Uterus (tissue), 4 donors: ENCODE results near the gene TCF3. TPM values are rescaled to one million over a fixed set of nuclear protein-coding genes. Genes with fewer than 3 reads are reported as not detected.

ENCODE experiments used
- DNase-seq, 2 donors: peaks; one replicate each; pipeline ENCODE4 v3.0.0-alpha.2; 2019 to 2020
- H3K27ac ChIP-seq, 2 donors: fragments of 200-600 bp; sonication (generic); 1 replicate in 1 of 2; 2 replicates in 1 of 2; pipeline ENCODE4 v1.5.1; 2016 to 2018
- H3K27me3 ChIP-seq, 2 donors: fragments of 200-600 bp; sonication (generic); one replicate each; pipeline ENCODE4 v1.5.1; 2018 to 2019; ENCODE audit warnings: control low read depth in 1 of 2
- H3K36me3 ChIP-seq, 2 donors: fragments of 200-600 bp; sonication (generic); one replicate each; pipeline ENCODE4 v1.5.1; 2019; ENCODE audit warnings: control low read depth in 1 of 2
- H3K4me1 ChIP-seq, 2 donors: fragments of 200-600 bp; sonication (generic); one replicate each; pipeline ENCODE4 v1.5.1; 2018 to 2019; ENCODE audit warnings: control low read depth in 1 of 2
- H3K4me3 ChIP-seq, 2 donors: fragments of 200-600 bp; sonication (generic); 1 replicate in 1 of 2; 2 replicates in 1 of 2; pipeline ENCODE4 v1.5.1; 2018 to 2019; ENCODE audit warnings: mild to moderate bottlenecking in 1 of 2
- H3K9me3 ChIP-seq, 2 donors: fragments of 200-600 bp; sonication (generic); one replicate each; pipeline ENCODE4 v1.5.1; 2019; ENCODE audit warnings: control low read depth in 1 of 2
- POLR2A ChIP-seq, 2 donors: fragments of 450-650 bp; IDR thresholded peaks; one replicate each; pipeline ENCODE4 v1.6.1; 2016; ENCODE audit warnings: antibody characterized with exemption in 2 of 2, mild to moderate bottlenecking in 1 of 2, moderate library complexity in 1 of 2
- intact Hi-C: fragments of 100-400 bp; cut with DNase I; formaldehyde crosslinking; loops from one replicate; pipeline ENCODE4 v1.15.1; 2023; ENCODE audit warnings: low total_unique reads
- total RNA-seq, 4 donors: library from RNA; depleted of rRNA in 3 of 4; stranded (reverse); fragments of >200 nt in 3 of 4; gene quantifications; one replicate each; pipeline versions ENCODE4 v1.1.0 to v1.2.4, GENCODE V29; 2014 to 2023
- TF ChIP-seq, protein P1 (sequence below), 4 experiments: fragments of 200-600 bp in 2 of 4; fragments of 450-650 bp in 2 of 4; sonication (generic) in 2 of 4; IDR thresholded peaks; one replicate each; pipeline ENCODE4 v1.5.1; 2016 to 2019; ENCODE audit warnings: antibody characterized with exemption in 4 of 4, mild to moderate bottlenecking in 2 of 4, moderate library complexity in 1 of 4
- donor health status: DM: yes; HTN: yes; CAD: no.

TCF3 gene
- total RNA-seq, 4 donors from 2014 or later: 15.6 to 132 (median 65.7) TPM

DNA sequence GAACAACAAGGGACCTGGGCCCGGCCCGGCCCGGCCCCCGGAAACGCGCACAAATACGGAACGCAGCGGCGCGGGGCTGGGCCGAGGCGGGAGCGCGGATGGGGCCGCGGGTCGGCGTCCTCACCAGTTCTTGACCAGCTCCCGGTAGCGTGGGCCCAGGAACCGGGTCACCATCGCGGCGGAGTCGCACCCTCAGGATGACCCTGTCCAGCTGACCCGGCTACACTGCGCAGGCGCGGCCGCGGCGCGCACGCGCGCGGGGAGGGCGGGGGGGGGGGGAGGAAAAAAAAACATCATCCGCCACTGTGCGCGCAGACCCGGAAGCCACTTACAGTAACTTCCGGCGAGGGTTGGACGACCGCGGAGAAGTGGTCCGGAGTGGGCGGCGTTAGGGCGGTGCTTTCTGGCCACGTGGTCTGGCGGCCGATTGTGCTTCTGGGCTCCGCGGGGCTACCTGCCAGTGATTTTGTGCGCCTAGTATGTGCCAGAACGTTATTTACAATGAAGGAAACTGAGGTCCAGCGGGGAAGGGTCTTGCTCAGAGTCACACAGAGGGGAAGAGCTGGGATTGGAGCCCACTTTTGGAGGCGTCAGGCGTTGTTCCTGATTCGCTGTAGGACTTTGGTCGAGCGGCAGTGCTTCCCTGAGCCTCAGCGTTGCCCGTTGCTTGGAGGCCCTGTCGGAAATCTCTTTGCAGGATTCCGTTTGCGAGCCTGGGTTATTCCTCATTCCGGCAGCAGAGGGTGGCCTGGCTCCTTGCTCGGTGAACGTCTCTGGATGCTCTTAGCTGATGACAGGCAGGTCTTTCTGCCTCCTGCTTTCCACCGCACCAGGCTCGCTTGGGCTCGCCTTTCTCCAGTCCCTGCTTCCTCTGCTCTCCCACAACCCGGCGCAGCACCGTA is 46.9 kb downstream of the TCF3 start, which contains the start of gene UQCR11:
Gene UQCR11, minus strand, starts transcription at position 227 of the 902 bp plus-strand sequence. Its CDS starts 53 bp downstream, at position 174.
- peak; percentile 95 to 96 for DNase-seq
- Histone ChIP-seq H3K27ac (peak within 1 kb of the TSS; percentile 86 to 95), H3K4me3 (peak within 1 kb of the TSS; percentile 94 to 97), H3K27me3 (no peaks in the 10 kb centered on the region), H3K36me3 (no peaks in the 10 kb centered on the region), H3K4me1 (peaks cover 0 to 4% of the 10 kb centered on the region in 2 donors), H3K9me3 (no peaks in the 10 kb centered on the region)
- intact Hi-C loops: no loop called here
- TF ChIP-seq, protein P1, sequence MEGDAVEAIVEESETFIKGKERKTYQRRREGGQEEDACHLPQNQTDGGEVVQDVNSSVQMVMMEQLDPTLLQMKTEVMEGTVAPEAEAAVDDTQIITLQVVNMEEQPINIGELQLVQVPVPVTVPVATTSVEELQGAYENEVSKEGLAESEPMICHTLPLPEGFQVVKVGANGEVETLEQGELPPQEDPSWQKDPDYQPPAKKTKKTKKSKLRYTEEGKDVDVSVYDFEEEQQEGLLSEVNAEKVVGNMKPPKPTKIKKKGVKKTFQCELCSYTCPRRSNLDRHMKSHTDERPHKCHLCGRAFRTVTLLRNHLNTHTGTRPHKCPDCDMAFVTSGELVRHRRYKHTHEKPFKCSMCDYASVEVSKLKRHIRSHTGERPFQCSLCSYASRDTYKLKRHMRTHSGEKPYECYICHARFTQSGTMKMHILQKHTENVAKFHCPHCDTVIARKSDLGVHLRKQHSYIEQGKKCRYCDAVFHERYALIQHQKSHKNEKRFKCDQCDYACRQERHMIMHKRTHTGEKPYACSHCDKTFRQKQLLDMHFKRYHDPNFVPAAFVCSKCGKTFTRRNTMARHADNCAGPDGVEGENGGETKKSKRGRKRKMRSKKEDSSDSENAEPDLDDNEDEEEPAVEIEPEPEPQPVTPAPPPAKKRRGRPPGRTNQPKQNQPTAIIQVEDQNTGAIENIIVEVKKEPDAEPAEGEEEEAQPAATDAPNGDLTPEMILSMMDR (IDR thresholded peaks at IDR 0.05): peak; percentile 40 to 76 (median 61)
- peak; percentile 46 to 52 for TF ChIP-seq POLR2A (IDR thresholded peaks at IDR 0.05)

DNA sequence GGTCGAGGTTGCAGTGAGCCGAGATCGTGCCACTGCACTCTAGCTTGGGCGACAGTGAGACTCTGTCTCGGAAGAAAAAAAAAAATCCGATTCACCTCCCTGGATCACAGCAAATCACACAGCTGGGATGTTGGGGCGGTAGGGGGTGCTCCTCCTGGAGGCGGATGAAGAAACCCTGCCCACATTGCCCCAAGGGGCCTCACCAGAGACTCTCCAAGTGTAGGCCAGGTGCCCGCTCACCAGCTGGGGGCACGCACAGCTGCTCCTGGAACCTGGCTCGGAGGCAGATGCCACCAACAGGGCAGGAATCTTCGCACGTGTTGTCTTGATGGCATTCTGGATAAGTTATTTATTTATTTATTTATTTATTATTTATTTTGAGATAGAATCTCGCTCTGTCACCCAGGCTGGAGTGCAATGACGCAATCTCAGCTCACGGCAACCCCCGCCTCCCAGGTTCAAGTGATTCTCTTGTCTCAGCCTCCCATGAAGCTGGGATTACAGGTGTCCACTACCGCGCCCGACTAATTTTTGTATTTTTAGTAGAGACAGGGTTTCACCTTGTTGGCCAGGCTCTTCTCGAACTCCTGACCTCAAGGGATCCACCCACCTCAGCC is 50.2 kb downstream of the TCF3 start:
- intact Hi-C loops: no loop called here
- Histone ChIP-seq H3K27ac (no peak overlapping the region), H3K4me1 (peaks cover 0 to 4% of the 10 kb centered on the region in 2 donors), H3K9me3 (no peaks in the 10 kb centered on the region), H3K27me3 (no peaks in the 10 kb centered on the region), H3K36me3 (no peaks in the 10 kb centered on the region), H3K4me3 (no peak overlapping the region)
- DNase-seq: no peak
- no peak for TF ChIP-seq POLR2A (IDR thresholded peaks at IDR 0.05)
- TF ChIP-seq, protein P1 (IDR thresholded peaks at IDR 0.05): no peak

GRCh38 chr19:1601613-1602064 is 50.8 kb downstream of the TCF3 start:
- no peak for DNase-seq
- TF ChIP-seq, protein P1 (IDR thresholded peaks at IDR 0.05): no peak
- no peak for TF ChIP-seq POLR2A (IDR thresholded peaks at IDR 0.05)
- Histone ChIP-seq H3K9me3 (no peaks in the 10 kb centered on the region), H3K4me3 (no peak overlapping the region), H3K36me3 (no peaks in the 10 kb centered on the region), H3K27ac (no peak overlapping the region), H3K4me1 (peaks cover 0 to 4% of the 10 kb centered on the region in 2 donors), H3K27me3 (no peaks in the 10 kb centered on the region)
- intact Hi-C loops: no loop called here

DNA sequence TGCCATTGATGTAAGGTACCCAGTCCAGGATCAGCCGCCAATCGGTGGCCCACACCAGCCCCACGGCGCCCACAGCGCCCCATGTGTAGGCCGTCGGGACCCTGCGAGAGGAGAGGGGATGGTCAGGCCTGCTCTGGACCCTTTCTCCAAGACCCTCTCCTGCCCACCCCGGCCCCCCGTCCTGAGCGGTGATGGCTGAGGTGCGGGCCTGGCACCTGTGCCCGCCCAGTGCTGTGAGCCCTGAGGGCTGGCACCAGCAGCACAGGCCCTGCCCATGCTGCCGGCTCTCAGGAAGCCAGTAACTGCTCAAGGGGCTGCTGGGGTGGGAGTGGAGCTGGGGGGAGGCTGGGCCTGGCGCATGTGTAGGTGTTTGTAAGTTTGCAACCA is 53.0 kb downstream of the TCF3 start:
- TF ChIP-seq POLR2A (IDR thresholded peaks at IDR 0.05): no peak
- TF ChIP-seq, protein P1 (IDR thresholded peaks at IDR 0.05): no peak
- no peaks in the 10 kb centered on the region for H3K36me3 ChIP-seq
- no peak overlapping the region for H3K4me3 ChIP-seq
- no peaks in the 10 kb centered on the region for H3K27me3 ChIP-seq
- intact Hi-C loops: no loop called here
- no peaks in the 10 kb centered on the region for H3K9me3 ChIP-seq
- DNase-seq: no peak
- H3K27ac ChIP-seq: no peak overlapping the region
- peaks cover 0 to 3% of the 10 kb centered on the region in 2 donors for H3K4me1 ChIP-seq
